HFF-Myc (cell line): ENCODE data around the gene FDX1.

Experiments used
- DNase-seq: peaks from one replicate; pipeline ENCODE4 v3.0.0-alpha.2; 2011; ENCODE audit warnings: low read depth; ENCODE audit errors: extremely low read depth
- H3K4me3 ChIP-seq: replicated peaks from 2 replicates; pipeline ENCODE4 v1.5.1; 2011; ENCODE audit warnings: low read depth, mild to moderate bottlenecking, control low read depth, low read length
- CTCF ChIP-seq: IDR thresholded peaks from 2 replicates; pipeline ENCODE4 v1.5.1; 2012; ENCODE audit warnings: mild to moderate bottlenecking, low read depth, low read length, control low read depth; ENCODE audit errors: missing control alignments

Gene FDX1

GRCh38 chr11:110491577-110492320 is 62.0 kb downstream of the FDX1 start:
- DNase-seq, result no peak
- no peak overlapping the region for H3K4me3 ChIP-seq
- no peak for TF ChIP-seq CTCF

GRCh38 chr11:110492321-110492685 is 62.6 kb downstream of the FDX1 start:
- no peak for DNase-seq
- no peak for TF ChIP-seq CTCF
- H3K4me3 ChIP-seq, result no peak overlapping the region

GRCh38 chr11:110493346-110493745 is 63.6 kb downstream of the FDX1 start:
- no peak for TF ChIP-seq CTCF
- no peak overlapping the region for H3K4me3 ChIP-seq
- DNase-seq, result no peak

GRCh38 chr11:110497231-110497978 is 67.7 kb downstream of the FDX1 start:
- no peak overlapping the region for H3K4me3 ChIP-seq
- no peak for DNase-seq
- TF ChIP-seq CTCF, result no peak

GRCh38 chr11:110501428-110501827 is 71.7 kb downstream of the FDX1 start:
- no peak for DNase-seq
- H3K4me3 ChIP-seq, result no peak overlapping the region
- TF ChIP-seq CTCF, result no peak

GRCh38 chr11:110505528-110506284 is 76.0 kb downstream of the FDX1 start:
- H3K4me3 ChIP-seq, result no peak overlapping the region
- DNase-seq, result no peak
- TF ChIP-seq CTCF, result no peak
